AG04450 (cell line): ENCODE measurements around the gene WLS. TPM values are rescaled to one million over a fixed set of nuclear protein-coding genes. Genes with fewer than 3 reads are reported as not detected.

Source experiments
- CTCF ChIA-PET: fragments of 300-600, 350-600 bp; formaldehyde crosslinking; extraction: SDS; loops from one replicate; lab custom pipeline; 2022; ENCODE audit warnings: antibody characterized with exemption, inconsistent platforms; lab: Charles Lee
- POLR2A ChIA-PET: fragments of 350-600 bp; formaldehyde crosslinking; extraction: SDS; loops from one replicate; lab custom pipeline; 2021; ENCODE audit warnings: antibody characterized with exemption, inconsistent platforms; lab: Yijun Ruan, JAX
- DNase-seq: peaks from one replicate; pipeline ENCODE4 v3.0.0-alpha.2; 2011; ENCODE audit warnings: low read depth, low spot score
- H3K27ac ChIP-seq: one replicate; pipeline ENCODE4 v1.5.1; 2012; ENCODE audit warnings: low read depth, low read length, control low read depth
- H3K27me3 ChIP-seq: one replicate; pipeline ENCODE4 v1.6.0; 2012; ENCODE audit warnings: low read length; ENCODE audit not compliant: control insufficient read depth, insufficient read depth
- H3K4me3 ChIP-seq: 2 replicates; pipeline ENCODE4 v1.5.1; 2011; ENCODE audit warnings: mild to moderate bottlenecking, low read depth, low read length, control low read depth
- H3K9me3 ChIP-seq: 2 replicates; pipeline ENCODE4 v1.5.1; 2012; ENCODE audit warnings: low read length; ENCODE audit not compliant: control insufficient read depth, insufficient read depth
- polyA plus RNA-seq: library from polyadenylated mRNA; depleted of rRNA; stranded (reverse); fragments of >200 nt; gene quantifications from 2 replicates; pipeline ENCODE4 v1.2.3, GENCODE V29; 2011
- TF ChIP-seq, protein P1 (sequence below): IDR thresholded peaks from 2 replicates; pipeline ENCODE4 v1.5.1; 2011; ENCODE audit warnings: low read depth, low read length, control low read depth, inconsistent platforms

Gene WLS
- polyA plus RNA-seq, 1 experiment = 391 TPM

DNA sequence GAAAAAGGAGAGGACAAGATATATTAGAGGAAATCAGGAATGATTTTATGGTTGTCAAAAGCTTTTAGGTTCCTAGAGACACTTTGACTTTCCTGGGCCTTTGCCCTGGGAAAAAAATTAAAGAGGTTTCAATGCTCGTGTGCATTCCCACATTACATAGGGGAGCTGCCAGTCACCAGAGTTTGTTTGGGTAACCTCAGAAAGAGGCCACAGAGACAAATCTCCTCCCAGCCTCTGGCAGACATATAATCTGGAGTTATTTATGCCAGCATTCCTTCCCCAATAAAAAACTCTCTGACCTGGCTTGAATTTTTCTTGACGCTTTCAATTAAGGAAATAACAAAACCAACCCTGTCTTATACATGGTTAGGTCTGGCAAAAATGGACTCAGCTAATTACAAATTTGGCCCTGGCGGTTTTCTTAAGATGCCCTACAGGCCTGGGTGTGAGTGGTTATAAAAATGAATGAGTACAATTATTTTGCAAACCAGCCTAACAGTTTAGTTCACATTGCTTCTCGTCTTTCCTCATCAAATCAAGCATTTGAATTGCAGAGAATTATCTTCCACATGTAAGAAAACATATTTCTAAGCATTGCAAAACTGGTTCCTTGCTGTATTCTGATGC, 63.7 kb downstream of the WLS start:
- no peak overlapping the region for H3K4me3 ChIP-seq
- ChIA-PET CTCF (interaction anchor here (0.9 to 1.0 kb wide), 2 partner anchors 49 to 52 kb away, joined by 3 read pairs; no protein-coding TSS in a partner anchor), POLR2A (no interaction called here)
- TF ChIP-seq, protein P1, sequence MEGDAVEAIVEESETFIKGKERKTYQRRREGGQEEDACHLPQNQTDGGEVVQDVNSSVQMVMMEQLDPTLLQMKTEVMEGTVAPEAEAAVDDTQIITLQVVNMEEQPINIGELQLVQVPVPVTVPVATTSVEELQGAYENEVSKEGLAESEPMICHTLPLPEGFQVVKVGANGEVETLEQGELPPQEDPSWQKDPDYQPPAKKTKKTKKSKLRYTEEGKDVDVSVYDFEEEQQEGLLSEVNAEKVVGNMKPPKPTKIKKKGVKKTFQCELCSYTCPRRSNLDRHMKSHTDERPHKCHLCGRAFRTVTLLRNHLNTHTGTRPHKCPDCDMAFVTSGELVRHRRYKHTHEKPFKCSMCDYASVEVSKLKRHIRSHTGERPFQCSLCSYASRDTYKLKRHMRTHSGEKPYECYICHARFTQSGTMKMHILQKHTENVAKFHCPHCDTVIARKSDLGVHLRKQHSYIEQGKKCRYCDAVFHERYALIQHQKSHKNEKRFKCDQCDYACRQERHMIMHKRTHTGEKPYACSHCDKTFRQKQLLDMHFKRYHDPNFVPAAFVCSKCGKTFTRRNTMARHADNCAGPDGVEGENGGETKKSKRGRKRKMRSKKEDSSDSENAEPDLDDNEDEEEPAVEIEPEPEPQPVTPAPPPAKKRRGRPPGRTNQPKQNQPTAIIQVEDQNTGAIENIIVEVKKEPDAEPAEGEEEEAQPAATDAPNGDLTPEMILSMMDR = no peak
- no peak for DNase-seq
- no peak overlapping the region for H3K27ac ChIP-seq
- no peaks in the 10 kb centered on the region for H3K9me3 ChIP-seq
- H3K27me3 ChIP-seq = no peaks in the 10 kb centered on the region

DNA sequence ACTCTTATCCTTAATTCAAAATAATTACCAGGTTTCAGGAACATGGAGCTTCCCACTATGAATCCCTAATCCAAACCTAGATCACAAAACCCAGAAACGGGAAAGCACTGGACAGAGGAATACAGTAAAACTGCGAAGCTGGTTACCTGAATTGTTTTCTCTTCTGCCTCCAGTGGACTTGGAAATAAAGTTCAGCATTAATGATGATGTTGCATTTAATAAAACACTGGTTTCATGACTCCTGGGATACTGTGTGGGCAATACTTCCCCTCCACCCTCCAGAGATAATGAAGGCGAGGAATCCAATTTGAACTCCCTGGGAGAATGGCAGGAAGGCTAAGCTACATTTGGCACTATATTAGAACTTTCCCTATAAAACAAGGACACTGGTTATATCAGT, 65.1 kb downstream of the WLS start:
- ChIA-PET POLR2A (interaction anchor here (1.2 kb wide), 1 partner anchor 25 kb away, joined by 3 read pairs; no protein-coding TSS in a partner anchor), CTCF (interaction anchor here (1.1 to 2.1 kb wide), 3 partner anchors 9 to 178 kb away, joined by 3 to 7 read pairs (median 4); no protein-coding TSS in a partner anchor)
- Histone ChIP-seq H3K27me3 (no peaks in the 10 kb centered on the region), H3K4me3 (no peak overlapping the region), H3K27ac (no peak overlapping the region), H3K9me3 (peaks cover 6% of the 10 kb centered on the region; the same call in 1 of the 2 replicates)
- TF ChIP-seq, protein P1 = no peak
- DNase-seq = no peak

DNA sequence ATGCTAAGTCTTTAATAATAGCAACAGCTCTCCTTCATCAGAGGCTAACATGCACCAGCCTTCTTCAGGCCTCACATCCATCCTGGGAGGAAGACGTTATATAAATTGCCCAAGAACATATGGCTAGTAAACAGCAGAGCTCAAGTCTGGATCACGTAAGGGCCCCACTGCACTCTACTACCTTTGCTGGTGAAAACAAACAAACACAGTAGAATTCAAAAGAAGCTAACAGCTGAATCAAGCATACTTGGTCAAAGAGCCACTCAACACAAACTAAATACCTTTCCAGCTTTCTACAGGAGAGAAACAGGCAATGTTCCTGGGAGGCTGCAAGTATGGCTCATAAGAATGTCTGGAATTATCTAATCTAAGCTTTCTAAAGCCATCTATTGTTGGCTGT, 66.0 kb downstream of the WLS start:
- DNase-seq = no peak
- Histone ChIP-seq H3K27ac (no peak overlapping the region), H3K27me3 (no peaks in the 10 kb centered on the region), H3K4me3 (no peak overlapping the region), H3K9me3 (peaks cover 6% of the 10 kb centered on the region; the same call in 1 of the 2 replicates)
- ChIA-PET CTCF (interaction anchor here (1.5 to 2.1 kb wide), 3 partner anchors 46 to 179 kb away, joined by 4 to 7 read pairs (median 6); no protein-coding TSS in a partner anchor), POLR2A (interaction anchor here (1.0 to 1.2 kb wide), 2 partner anchors 25 to 66 kb away, joined by 3 to 9 read pairs; partner anchors contain the start of gene WLS)
- TF ChIP-seq, protein P1 = no peak

DNA sequence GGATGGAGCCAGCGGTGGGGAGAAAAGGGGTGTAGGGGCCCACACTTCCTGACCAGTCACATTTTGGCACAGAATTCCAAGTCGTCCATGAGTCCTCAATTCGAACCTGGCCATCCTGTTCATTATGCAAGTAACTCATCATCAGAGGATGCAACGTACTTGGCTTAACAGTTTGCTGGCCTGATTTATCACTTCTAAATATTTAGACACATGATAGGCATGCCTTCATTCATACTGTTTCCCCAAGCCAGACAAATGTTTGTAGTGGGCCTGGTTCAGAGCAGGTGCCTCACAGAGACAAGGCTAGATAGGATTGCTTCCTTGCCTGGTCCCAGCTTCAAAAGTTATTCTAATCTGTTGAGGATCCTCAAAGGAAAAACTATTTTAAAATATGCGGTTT, 66.7 kb downstream of the WLS start:
- H3K27ac ChIP-seq = no peak overlapping the region
- DNase-seq = no peak
- H3K9me3 ChIP-seq = peaks cover 6% of the 10 kb centered on the region; the same call in 1 of the 2 replicates
- CTCF ChIA-PET = interaction anchor here (1.6 to 2.1 kb wide), 2 partner anchors 45 to 155 kb away, joined by 6 to 7 read pairs; no protein-coding TSS in a partner anchor
- POLR2A ChIA-PET = interaction anchor here (1.0 to 1.2 kb wide), 2 partner anchors 24 to 66 kb away, joined by 3 to 9 read pairs; partner anchors contain the start of gene WLS
- H3K4me3 ChIP-seq = no peak overlapping the region
- H3K27me3 ChIP-seq = no peaks in the 10 kb centered on the region
- TF ChIP-seq, protein P1 = no peak

DNA sequence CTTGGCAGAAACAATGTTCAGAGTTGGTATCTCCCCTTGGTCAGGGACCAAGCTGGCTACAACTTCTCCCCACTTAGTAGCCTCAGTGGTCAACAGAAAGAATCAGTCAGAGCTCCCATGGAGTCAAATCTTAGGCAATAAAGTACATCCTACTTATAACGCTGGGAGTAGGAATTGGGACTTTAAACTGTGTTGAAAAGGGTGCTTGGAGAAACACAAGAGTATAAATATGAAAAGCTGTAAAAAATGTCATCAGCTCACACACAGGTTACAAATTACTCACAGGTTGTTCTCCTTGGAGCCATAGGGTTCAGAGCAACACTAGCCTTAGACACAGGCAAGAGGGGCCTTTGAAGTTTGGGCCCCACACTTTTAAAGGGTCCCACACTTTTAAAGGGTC, 67.4 kb downstream of the WLS start:
- Histone ChIP-seq H3K9me3 (peaks cover 6% of the 10 kb centered on the region; the same call in 1 of the 2 replicates), H3K27me3 (no peaks in the 10 kb centered on the region), H3K27ac (no peak overlapping the region), H3K4me3 (no peak overlapping the region)
- no peak for DNase-seq
- ChIA-PET POLR2A (interaction anchor here (1.0 kb wide), 1 partner anchor 68 kb away, joined by 3 read pairs; the partner anchor contains the start of gene WLS), CTCF (interaction anchor here (1.6 kb wide), 1 partner anchor 156 kb away, joined by 6 read pairs; no protein-coding TSS in a partner anchor)
- TF ChIP-seq, protein P1 = no peak
